HG03432 (cell line): ENCODE results near the gene CDKN1B.

Source experiments
- ATAC-seq: cut with Tn5 transposase; IDR thresholded peaks from one replicate; pipeline ENCODE4 v1.9.1; 2021; ENCODE audit warnings: mild to moderate bottlenecking, moderate library complexity; ENCODE audit not compliant: unreplicated experiment

The CDKN1B gene

GRCh38 chr12:12716793-12717585 lies at the start of gene CDKN1B:
TSS of gene CDKN1B (plus strand) at chr12:12717368. CDS start at chr12:12717840, 472 bp downstream.
- peak; percentile 56 for ATAC-seq

DNA sequence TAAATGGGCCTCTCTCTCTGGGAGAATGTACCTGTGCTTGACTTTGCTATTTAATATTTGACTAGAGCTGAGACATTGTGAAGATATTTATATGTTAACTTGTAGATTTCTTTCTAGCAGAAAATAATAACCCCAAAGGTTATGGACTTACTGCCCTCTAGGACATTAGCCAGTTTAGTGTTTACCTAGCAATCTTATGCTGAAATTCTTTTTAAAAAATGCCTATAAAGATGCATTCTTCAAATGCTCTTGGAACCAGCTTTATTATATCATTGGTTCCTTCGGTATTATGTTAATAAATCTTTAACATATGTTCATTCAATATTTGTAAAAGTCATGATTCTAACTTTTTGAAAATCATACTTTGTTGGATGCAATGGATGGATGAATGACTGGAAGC lies 49.2 kb upstream of the CDKN1B start:
- no peak for ATAC-seq

DNA sequence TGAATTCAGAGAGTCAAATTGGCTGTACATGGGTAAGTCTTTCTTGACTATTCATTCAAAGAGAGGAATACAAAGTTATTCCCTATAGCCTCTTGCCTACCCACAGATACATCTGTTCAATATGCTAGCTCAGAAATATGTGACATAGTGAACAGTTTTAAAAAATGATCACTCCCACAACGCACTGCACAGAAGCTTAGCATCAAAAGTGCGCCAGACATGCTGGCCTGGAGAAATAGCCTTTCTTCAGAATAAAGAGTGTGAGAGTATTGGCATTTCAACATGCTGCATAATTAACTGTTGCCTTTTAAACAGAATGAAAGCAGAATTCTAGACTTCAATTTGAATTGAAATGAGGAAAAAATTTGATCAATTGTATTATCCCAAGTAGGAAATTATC lies 48.1 kb upstream of the CDKN1B start:
- no peak for ATAC-seq

DNA sequence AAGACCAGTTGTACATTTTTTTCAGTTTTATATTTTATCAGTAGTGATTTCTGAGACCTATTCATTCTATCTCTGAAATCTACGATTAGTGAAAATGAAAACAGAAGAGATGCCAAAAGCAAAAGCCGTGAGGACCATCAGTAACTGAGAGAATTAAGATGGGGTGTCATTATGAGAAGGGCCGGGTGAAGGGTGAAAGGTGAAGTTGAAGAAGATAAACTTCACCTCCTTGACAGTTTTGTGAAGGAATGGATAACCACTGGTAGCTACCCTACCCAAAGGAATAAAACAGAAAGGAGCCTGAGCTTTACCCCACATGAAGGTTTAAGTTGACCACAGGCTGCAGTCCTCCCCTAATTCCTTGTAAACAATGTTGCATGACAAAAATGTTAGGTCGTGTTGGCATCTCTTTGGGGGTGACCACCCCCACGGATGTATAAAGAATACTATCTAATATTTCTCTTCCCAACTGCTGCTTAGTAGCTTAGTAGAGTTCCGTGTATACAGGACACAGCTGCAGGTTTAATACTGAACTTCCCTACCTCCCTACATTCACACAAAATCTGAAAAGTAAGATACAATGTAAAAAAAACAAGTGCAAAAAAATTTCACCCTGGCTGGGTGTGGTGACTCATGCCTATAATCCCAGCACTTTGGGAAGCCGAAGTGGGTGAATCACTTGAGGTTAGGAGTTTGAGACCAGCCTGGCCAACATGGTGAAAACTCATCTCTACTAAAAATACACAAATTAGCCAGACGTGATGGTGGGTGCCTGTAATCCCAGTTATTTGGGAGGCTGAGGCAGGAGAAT lies 45.1 kb upstream of the CDKN1B start:
- no peak for ATAC-seq

- ATAC-seq, result peak; percentile 74
Measured at GRCh38 chr12:12673296-12673695, 43.9 kb upstream of the CDKN1B start.

DNA sequence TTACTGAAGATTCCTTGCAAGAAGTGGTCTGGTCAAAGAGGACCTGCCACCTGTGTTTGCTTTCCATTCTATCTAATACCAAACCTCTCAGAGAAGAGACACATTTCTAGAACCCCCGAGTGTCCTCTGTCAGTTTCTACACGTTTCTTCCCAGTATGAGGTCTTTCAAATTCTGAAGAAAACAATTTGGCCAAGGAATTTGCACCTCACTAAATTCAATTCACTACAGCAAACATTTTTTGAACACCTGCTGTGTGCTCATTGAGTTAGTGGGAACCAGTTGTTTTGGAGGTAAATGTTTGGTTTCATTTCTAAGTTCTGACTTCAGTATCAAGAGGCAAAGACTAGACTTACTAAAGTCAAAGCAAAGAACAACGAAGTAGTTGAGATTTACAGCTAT lies 40.6 kb upstream of the CDKN1B start:
- ATAC-seq, result no peak

- ATAC-seq, result no peak
Measured at GRCh38 chr12:12681061-12681765, 36.0 kb upstream of the CDKN1B start.

GRCh38 chr12:12682284-12682683 lies 34.9 kb upstream of the CDKN1B start:
- ATAC-seq, result no peak

- ATAC-seq, result no peak
Measured at GRCh38 chr12:12683136-12683697, 34.0 kb upstream of the CDKN1B start.

DNA sequence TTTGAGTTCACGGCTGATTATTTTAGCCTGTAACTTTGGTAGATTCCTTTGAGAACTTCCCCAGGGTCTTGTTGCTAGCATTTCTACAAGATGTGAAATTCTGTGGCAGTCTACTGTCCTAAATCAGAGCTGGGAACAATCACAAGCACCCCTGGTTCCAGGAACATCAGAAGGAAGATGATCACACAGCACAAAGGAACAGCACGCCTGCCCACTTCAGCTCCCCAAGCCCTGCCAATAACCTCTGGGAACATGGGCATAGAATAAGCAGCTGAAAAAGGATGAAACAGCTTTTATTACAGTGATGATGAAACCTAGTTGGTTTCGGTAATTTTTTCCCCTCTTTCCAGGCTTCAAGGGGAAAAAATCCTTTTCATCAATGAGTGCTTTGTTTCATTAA lies 33.4 kb upstream of the CDKN1B start:
- ATAC-seq, result no peak

- no peak for ATAC-seq
Measured at GRCh38 chr12:12684375-12685106, 32.6 kb upstream of the CDKN1B start.

DNA sequence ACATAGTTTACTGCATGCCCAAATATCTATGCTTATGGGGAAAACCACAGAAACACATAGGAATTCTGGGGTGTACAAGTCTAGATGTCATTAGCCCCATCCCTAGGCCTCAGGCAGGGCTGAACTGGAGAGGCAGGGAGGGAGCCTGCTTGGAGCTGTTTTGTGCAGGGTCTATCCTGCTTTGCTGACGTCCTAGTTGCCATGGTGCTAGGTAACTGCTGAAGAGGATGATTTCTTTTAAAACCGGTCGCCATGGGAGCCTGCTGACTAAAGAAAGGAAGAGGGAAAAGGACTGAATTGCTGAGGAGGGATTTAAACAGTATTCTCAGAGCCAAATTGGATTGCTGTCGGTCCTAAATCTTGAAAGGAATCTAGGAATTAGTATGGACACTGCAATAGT lies 31.9 kb upstream of the CDKN1B start:
- no peak for ATAC-seq

GRCh38 chr12:12686472-12686871 lies 30.7 kb upstream of the CDKN1B start:
- no peak for ATAC-seq

- no peak for ATAC-seq
Measured at GRCh38 chr12:12686925-12687324, 30.2 kb upstream of the CDKN1B start.

DNA sequence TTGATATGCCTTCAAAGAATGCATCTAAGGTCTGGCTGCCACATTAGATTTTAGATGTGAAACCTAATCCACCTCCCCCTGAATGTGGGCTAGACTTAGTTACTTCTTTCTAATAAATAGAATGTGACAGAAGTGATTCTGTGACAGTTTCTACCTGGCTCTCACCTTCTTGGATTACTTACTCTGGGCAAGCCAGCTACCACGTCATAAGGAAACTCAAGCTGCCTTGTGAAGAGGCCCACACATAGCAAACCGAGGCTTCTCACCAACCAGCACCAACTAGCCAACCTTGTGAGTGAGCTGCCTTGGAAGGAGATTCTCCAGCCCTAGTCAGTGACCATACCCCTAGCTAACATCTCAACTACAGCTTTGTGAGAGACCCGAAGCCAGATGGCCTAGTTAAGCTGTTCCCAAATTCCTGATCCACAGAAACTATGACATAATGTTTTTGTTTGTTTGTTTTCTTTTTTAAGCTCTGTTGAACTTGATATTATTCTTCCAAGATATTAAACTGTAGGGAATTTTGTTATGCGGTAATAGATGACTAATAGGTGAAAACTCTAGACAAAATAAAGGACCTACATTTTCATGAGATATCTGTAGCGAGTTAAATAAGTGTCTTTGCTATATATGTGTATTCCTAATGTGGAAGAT lies 27.4 kb upstream of the CDKN1B start:
- no peak for ATAC-seq

GRCh38 chr12:12691549-12691948 lies 25.6 kb upstream of the CDKN1B start:
- peak; percentile 33 for ATAC-seq

DNA sequence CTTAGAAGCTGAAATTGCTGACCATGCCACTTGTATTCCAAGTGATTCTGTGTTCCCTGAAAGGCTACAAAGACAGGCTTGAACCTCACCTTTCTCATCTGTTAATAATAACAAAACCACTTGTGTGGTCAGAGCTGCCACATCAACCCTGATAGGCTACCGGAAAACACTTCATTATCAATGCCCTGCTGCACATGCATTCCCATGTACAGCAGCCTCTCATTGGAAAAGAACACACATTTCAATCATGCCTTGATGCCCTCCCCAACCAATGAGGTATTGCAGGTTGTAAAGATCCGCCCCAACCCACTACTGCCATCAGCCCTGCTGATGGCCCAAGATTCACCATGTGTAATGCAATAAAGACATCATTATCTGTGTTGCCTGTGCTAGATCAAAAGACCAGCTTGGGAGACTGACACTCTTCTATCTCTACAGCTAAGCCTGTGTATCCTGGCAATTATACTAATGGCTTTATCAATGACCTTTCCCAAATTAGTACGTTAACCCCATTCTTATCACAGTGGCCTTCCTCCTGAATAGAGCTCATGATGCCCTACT lies 24.0 kb upstream of the CDKN1B start:
- ATAC-seq, result peak; percentile 32

DNA sequence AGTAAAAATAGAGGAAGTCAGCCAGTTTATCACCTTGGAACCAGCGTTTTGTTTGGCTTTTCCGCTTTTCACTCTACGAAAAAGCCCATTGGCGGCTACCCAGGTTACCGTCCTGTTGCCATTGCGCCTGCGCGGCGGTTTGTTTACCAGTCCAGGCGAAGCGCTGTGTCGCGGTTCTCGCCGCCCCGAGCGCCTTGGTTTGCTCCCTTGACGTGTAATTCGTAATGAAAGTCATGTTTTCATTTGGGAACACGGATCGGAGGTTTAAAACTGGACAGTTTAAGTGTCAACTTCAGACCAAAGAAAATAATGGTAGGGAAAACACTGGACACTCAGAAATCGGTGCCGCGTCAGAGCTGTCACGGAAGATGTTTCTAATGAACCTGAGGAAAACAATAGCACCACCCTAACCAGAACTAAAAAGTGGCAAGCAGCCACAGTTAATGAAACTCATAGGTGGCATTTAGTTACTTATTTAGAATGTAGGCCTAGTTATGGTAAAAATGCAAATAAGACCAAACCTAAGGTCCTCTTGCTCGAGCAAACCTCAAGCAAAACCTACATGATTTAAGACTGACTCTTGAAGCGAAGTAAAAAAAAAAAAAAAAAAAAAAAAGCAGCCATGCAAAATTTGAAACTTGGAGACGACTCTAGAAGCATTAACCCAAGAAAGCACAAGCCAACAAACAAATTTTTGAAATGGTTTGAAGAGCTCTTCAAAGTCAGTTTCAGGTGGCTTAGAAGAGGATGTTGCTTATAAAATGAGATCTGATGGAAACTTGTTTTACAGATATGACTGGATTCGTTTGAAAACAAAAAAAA lies 20.4 kb upstream of the CDKN1B start:
- peak; percentile 66 for ATAC-seq

DNA sequence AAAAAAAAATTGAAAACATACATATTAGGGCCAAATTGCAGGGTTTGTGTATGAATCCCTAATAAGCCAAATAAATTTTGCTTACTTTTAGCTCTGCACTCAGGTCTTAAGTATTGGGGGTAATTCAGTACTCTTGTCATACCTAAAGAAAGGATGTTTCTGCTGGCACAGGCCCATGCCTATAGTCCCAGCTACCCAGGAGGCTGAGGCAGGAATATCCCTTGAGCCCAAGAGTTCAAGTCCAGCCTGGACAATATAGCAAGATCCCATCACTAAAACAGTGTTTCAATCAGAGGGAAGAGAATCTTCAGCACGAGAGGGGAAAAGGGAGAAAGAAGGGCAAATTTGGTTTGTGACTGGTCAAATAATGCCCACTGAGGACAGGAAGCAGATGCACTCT lies 17.8 kb upstream of the CDKN1B start:
- no peak for ATAC-seq
